Raji (cell line): ENCODE data around the gene RAPGEF4.

Experiments
- POLR2A ChIP-seq: IDR thresholded peaks from 2 replicates; pipeline ENCODE4 v1.6.1; 2011; ENCODE audit warnings: low read depth, low read length, control low read depth; ENCODE audit not compliant: insufficient read depth

RAPGEF4 gene

DNA sequence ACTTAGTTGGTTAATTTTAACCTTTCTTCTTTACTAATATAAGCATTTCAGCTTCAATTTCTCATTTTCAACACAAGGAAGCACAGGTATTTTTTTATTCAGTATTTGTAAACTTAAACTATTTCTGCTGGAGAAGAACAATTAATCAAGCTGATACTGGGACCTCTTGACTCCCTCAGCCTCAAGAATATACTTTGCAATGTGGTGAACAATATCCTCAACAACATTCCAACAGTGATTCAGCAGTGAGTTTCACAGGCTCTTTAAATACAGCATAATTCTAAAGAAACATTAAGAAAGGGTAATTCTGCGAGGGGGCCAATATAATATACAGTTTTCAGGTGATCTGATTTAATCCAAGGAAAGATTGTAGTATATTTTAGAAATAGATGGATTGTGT is 10.0 kb downstream of the RAPGEF4 start:
- no peak for TF ChIP-seq POLR2A

DNA sequence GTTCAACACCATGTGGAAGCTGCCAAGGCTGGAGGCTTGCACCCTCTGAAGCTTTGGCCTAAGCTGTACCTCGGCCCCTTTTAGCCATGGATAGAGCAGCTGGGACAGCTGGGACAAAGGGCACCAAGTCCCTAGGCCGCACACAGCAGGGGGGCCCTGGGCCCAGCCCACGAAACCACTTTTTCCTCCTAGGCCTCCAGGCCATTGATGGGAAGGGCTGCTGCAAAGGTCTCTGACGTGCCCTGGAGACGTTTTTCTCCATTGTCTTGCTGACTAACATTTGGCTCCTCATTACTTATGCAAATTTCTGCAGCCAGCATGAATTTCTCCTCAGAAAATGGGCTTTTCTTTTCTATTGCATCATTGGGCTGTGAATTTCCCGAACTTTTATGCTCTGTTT is 13.7 kb downstream of the RAPGEF4 start:
- TF ChIP-seq POLR2A = no peak

DNA sequence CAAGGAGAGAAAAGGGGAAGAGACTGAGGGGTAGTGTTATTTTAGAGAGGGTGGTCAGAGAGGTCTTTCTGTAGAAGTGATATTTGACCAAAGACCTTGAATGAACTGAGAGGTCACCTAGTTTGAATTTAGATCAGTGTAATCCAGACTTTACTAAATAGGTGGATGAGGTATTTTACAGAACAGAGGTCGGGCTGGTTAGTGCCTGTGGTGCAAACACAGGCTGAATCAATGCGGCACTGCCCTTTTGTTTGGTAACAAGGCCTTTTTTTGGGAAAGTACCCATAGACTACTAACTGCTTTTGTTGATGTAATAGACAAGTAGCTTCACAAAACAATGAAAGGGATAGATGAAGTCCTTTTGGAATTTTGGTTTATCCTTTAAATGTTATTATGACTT is 15.9 kb downstream of the RAPGEF4 start:
- TF ChIP-seq POLR2A = no peak

DNA sequence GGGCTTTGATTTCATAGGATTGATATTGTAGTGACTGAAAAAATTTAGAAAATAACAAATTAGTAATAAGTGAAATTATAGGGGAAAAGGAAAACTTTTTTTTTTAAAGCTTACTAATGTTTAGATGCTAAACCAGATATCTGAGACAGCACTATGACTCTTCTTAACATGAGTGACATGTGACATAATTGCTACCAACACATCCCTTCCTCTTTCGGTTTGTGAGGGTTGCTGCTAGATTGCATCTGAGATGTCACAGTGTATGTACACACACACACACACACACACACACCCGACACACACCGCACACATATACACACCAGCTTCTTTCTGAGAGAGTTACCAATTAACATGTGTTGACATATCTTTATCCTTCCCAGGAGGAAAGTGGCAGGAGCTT is 18.0 kb downstream of the RAPGEF4 start:
- TF ChIP-seq POLR2A = no peak

DNA sequence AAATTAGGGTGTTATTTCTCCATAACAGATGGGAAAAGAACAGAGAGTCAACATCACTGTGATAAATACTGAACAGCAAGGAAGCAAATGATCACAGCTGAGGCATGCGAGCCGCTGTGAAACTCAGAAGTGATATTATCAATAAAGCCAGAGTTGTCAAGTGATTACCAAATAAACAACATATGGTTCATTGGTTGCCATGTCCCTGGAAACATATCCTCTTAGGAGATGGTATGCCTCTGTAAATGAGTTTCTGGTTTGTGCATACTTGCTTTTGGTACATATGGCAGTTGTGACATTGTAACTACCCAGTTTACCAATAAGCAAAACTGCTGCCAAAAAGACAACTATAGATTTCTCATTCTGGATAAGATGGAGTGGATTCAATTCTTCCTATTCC is 23.8 kb downstream of the RAPGEF4 start:
- no peak for TF ChIP-seq POLR2A

GRCh38 chr2:172761306-172761705 is 25.7 kb downstream of the RAPGEF4 start:
- no peak for TF ChIP-seq POLR2A

- no peak for TF ChIP-seq POLR2A
Observed at GRCh38 chr2:172762574-172762973, 26.9 kb downstream of the RAPGEF4 start.

DNA sequence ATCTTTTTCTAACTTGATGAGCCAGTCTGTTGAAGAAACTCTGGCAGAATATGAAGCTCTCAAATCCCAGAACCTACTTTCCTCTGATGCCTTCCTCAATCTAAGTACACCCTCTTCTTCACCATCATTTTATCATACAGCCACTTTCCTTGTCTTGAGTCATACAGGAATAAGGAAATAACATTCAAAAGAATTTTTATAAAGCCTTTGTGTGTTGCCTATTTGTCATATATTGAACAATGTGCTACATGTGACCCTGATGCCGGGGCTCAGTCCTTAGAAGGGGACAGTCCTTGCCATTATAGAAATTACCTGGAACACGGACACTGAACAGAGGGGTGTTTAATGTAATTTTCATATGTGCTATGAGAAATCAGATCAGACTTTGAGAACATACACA is 27.4 kb downstream of the RAPGEF4 start:
- TF ChIP-seq POLR2A = no peak

DNA sequence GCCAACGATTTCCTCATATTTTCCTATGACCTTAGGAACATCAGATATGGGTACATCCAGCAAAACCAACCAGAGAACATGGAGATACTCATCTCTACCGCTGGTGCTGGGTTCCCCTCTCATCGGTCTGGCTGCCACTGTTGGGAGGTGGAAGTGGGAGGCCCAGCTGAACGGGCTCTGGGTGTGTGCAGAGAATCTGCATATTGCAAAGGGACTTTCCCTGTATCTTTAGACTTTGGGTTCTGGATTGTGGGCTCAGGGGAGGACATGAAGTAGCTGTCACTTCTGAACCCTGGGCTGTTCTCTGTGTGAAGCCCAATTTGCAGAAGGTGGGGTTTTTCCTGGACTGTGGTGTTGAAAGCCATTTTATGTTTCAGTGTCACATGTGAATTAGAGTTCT is 30.0 kb downstream of the RAPGEF4 start:
- no peak for TF ChIP-seq POLR2A

GRCh38 chr2:172768401-172768800 is 32.8 kb downstream of the RAPGEF4 start:
- TF ChIP-seq POLR2A = no peak

- no peak for TF ChIP-seq POLR2A
Observed at GRCh38 chr2:172769879-172770278, 34.2 kb downstream of the RAPGEF4 start.

GRCh38 chr2:172770887-172771286 is 35.2 kb downstream of the RAPGEF4 start:
- no peak for TF ChIP-seq POLR2A

DNA sequence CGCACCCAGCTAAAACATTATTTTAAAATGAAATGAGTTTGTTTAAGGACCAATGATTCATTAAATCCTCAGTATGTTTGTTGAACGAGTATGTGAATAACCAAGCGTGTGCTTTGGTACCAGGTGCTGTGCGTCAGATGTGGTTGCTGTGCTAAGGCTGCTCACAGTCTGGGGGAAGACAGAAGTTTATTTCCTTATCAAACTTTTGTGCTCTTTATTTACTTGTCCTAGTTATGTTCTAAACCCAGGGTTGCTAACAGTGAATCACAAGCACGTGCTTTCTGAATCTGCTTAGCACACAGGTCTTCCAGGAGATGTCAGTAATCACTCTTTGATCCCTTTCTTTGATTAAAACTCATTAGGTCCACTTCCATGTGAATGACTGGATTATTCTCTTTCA is 37.0 kb downstream of the RAPGEF4 start:
- TF ChIP-seq POLR2A = no peak

DNA sequence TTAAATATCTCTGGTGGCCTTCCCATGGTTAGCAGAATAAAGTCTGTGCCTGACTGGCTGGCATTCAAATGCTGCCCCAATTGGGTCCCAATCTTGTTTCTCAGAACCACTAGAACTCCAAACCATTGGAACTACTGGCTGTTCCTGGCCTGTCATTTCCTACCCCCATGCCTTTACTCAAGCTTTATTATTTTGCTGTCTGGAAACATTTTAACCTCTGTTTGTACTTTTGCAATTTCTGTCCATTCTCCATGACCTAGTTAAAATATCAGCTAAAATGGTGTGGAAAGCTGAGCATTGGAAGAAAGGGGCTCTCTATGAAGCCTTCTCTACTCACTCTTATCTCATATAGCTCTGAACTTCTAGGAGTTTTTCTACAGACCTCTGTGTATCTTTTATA is 38.7 kb downstream of the RAPGEF4 start:
- TF ChIP-seq POLR2A = no peak

DNA sequence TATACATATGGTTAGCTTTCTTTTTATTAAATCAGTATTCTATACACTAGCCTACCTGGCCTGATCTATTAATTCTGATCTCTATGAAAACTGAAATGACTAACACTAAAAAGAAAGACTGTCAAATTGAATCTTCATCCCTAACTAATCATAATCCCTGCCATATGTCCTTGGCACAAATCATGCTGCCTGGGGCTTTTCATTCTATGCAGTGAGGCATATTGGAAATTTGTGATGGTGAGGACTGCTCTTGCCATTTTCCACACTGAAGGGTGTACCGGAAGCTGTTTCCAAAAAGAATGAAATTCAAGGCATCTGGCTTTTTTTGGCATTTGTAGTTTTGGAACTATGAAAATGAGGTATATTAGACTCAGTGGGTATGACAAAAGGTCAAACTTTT is 39.7 kb downstream of the RAPGEF4 start:
- no peak for TF ChIP-seq POLR2A

- no peak for TF ChIP-seq POLR2A
Observed at GRCh38 chr2:172777431-172777830, 41.8 kb downstream of the RAPGEF4 start.

GRCh38 chr2:172782506-172783164 is 47.0 kb downstream of the RAPGEF4 start:
- TF ChIP-seq POLR2A = no peak
